ENCODE data around the gene OSBPL9. TPM values are rescaled to one million over a fixed set of nuclear protein-coding genes. Genes with fewer than 3 reads are reported as not detected.

OSBPL9 gene
- total RNA-seq, 1 experiment from 2014 or later, result 52.6 TPM

- no peak overlapping the region for H3K4me2 ChIP-seq (ENCODE audit: low read length)
- ATAC-seq (no peak), DNase-seq (ENCODE audit: low read depth, low spot score) (no peak)
- H3K36me3 ChIP-seq (ENCODE audit: control insufficient read depth in 1 of 2, insufficient read depth in 2 of 2, low read length in 2 of 2), result no peaks in the 10 kb centered on the region
- H3K4me3 ChIP-seq (replicated peaks in 1 of 2; ENCODE audit: low read depth in 1 of 2, low read length in 2 of 2), result no peak overlapping the region
- no peak overlapping the region for H3K9ac ChIP-seq (ENCODE audit: low read length)
- H2AFZ ChIP-seq (ENCODE audit: low read depth, low read length, poor library complexity, severe bottlenecking), result no peak overlapping the region
- no peaks in the 10 kb centered on the region for H3K9me3 ChIP-seq (ENCODE audit: control insufficient read depth in 1 of 2, insufficient read depth in 1 of 2, low read depth in 1 of 2, low read length in 2 of 2)
- H3K79me2 ChIP-seq (ENCODE audit: insufficient read depth, low read length), result no peaks in the 10 kb centered on the region
- ChIA-PET CTCF (no interaction called here), POLR2A (no interaction called here), RAD21 (ENCODE audit: low non-redundant PET in 1 of 2, low total read pairs in 2 of 2, uncharacterized antibody in 2 of 2, unreplicated experiment in 2 of 2) (no interaction called here)
- BruUV-seq (replicated peaks), result no TSS peak
- H3K27ac ChIP-seq (ENCODE audit: low read depth, low read length), result no peak overlapping the region
- TF ChIP-seq ZFX (IDR thresholded peaks at IDR 0.05), result no peak
- no peak for TF ChIP-seq SP1 (IDR thresholded peaks at IDR 0.05; ENCODE audit: low read depth)
- no peak for TF ChIP-seq YY1 (IDR thresholded peaks at IDR 0.05; ENCODE audit: extremely low read depth, insufficient replicate concordance, low read depth, low read length)
- TF ChIP-seq SIN3A (IDR thresholded peaks at IDR 0.05; ENCODE audit: low read depth), result no peak
- no peak for TF ChIP-seq RAD21 (IDR thresholded peaks at IDR 0.05; ENCODE audit: low read depth)
- TF ChIP-seq SRF (IDR thresholded peaks at IDR 0.05; ENCODE audit: low read depth), result no peak
- no peak for TF ChIP-seq POLR2A (IDR thresholded peaks at IDR 0.05; ENCODE audit: borderline replicate concordance, extremely low read depth, insufficient read depth, insufficient read length)
- TF ChIP-seq FOSL1 (IDR thresholded peaks at IDR 0.05; ENCODE audit: low read depth), result no peak
- TF ChIP-seq ATF3 (IDR thresholded peaks at IDR 0.05), result no peak
- TF ChIP-seq ZNF274 (IDR thresholded peaks at IDR 0.05; ENCODE audit: low read depth, low read length), result no peak
- no peak for TF ChIP-seq CTCF (IDR thresholded peaks at IDR 0.05 in 2 of 3, conservative IDR thresholded peaks at IDR 0.05 in 1 of 3; ENCODE audit: borderline replicate concordance in 1 of 3, insufficient read depth in 1 of 3, low read depth in 2 of 3, low read length in 2 of 3)
- no peak for TF ChIP-seq EZH2phosphoT487 (IDR thresholded peaks at IDR 0.05; ENCODE audit: borderline replicate concordance)
- TF ChIP-seq CEBPB (IDR thresholded peaks at IDR 0.05; ENCODE audit: low read depth), result no peak
- no peak for TF ChIP-seq EZH2 (IDR thresholded peaks at IDR 0.05)
- TF ChIP-seq EGR1 (IDR thresholded peaks at IDR 0.05; ENCODE audit: low read depth), result no peak
- no peak for TF ChIP-seq REST (IDR thresholded peaks at IDR 0.05; ENCODE audit: low read depth)
- no peak for TF ChIP-seq TCF7L2 (IDR thresholded peaks at IDR 0.05; ENCODE audit: borderline replicate concordance, extremely low read depth, insufficient read depth, insufficient read length)
- TF ChIP-seq ZBTB33 (IDR thresholded peaks at IDR 0.05; ENCODE audit: extremely low read depth, insufficient replicate concordance, low read length), result no peak
- no peak for TF ChIP-seq POLR2AphosphoS5 (IDR thresholded peaks at IDR 0.05; ENCODE audit: low read depth, low read length)
- no peaks in the 10 kb centered on the region for H3K27me3 ChIP-seq (ENCODE audit: insufficient read depth, low read length)
- peaks cover 9 to 14% of the 10 kb centered on the region in 2 experiments for H3K4me1 ChIP-seq (ENCODE audit: control insufficient read depth in 1 of 2, insufficient read depth in 2 of 2, low read length in 2 of 2)
- intact Hi-C loops (cut with micrococcal nuclease), result no loop called here
- H3K9me2 ChIP-seq (ENCODE audit: insufficient read depth), result no peaks in the 10 kb centered on the region
- no peaks in the 10 kb centered on the region for H4K20me1 ChIP-seq (ENCODE audit: insufficient read depth)
These were observed 75.0 kb downstream of the OSBPL9 start for GRCh38 chr1:51691920-51692319.
